Activated T-cell treated with anti-CD3 and anti-CD28 coated beads, Interleukin-2, amount 50 U/mL, for 4 hours (primary cell): Measurements from ENCODE around the gene AGT. TPM values are rescaled to one million over a fixed set of nuclear protein-coding genes. Genes with fewer than 3 reads are reported as not detected.
"Not testable (repeated sequence)": the region's sequence is repeated elsewhere in the genome, so short reads cannot be mapped to it uniquely, and the experiment has no call there.

Experiments used
- ATAC-seq, 2 donors: fragments of 200-7000 bp; cut with Tn5 transposase; one replicate each; pipeline ENCODE4 v1.10.0; 2021
- DNase-seq: peaks from one replicate; pipeline ENCODE4 v3.0.0-alpha.2; 2020
- H3K27me3 Mint-ChIP-seq: one replicate; pipeline ENCODE4 v1.8.0; 2021; ENCODE audit warnings: low read depth, mixed read lengths
- H3K36me3 Mint-ChIP-seq: one replicate; pipeline ENCODE4 v1.8.0; 2022; ENCODE audit warnings: mixed read lengths; ENCODE audit not compliant: insufficient read depth
- H3K4me1 Mint-ChIP-seq: one replicate; pipeline ENCODE4 v1.8.0; 2021; ENCODE audit warnings: low read depth, mixed read lengths
- H3K4me3 Mint-ChIP-seq: one replicate; pipeline ENCODE4 v1.8.0; 2021; ENCODE audit warnings: mild to moderate bottlenecking, moderate library complexity, mixed read lengths
- H3K9me3 Mint-ChIP-seq: one replicate; pipeline ENCODE4 v1.8.0; 2021; ENCODE audit warnings: mixed read lengths
- total RNA-seq, 3 donors: library from RNA; stranded (reverse); gene quantifications; one replicate each; pipeline ENCODE4 v1.2.1, GENCODE V29; 2021

Gene AGT
- total RNA-seq, 3 donors from 2014 or later: 0.66 to 0.79 (median 0.68) TPM

DNA sequence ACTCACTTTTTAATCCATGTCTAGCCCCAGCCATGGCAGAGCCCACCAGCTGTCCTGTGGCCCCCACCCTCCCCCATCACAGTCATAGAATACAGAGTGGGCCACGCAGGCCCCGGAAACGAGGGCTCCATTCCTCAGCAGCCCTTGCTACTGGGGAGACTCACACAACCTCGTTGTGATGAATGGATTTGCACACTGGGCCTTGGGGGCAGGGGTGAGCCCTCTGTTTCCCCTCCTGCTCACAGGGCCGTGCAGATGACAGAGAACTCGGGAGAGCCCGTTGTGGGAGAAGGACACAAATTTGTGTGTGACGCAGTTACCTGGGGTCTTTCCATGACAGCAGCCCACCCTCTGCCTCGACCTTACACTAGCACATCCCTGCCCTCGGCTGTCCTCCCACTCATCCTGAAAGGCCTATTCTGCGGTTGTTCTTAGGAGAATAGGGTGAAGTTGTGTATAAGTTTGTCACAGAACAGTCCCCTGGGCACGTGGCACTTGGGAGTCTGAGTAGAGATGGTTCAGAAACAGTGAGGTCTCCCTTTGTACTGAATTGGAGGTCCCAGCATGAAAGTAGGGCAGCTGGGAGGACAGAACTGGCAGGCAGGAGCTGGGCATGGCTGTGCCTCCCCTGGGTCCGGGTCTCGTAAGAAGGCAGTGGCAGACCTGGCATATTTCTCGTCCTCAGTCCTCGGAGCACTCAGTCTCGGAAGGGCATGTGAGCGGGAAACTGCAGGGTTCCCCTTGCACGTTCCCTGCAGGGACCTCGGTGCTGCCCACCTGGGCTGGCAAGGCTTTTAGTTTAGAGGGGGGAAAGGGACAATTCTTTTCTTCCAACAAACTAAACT is 6.8 kb downstream of the AGT start:
- Mint-ChIP-seq H3K36me3 (no peaks in the 10 kb centered on the region), H3K9me3 (no peaks in the 10 kb centered on the region), H3K4me1 (no peaks in the 10 kb centered on the region), H3K4me3 (no peak overlapping the region), H3K27me3 (peaks cover 6% of the 10 kb centered on the region)
- no peak for ATAC-seq
- DNase-seq: no peak

- ATAC-seq (no peak), DNase-seq (no peak)
- Mint-ChIP-seq H3K4me1 (no peaks in the 10 kb centered on the region), H3K4me3 (no peak overlapping the region), H3K36me3 (no peaks in the 10 kb centered on the region), H3K27me3 (peaks cover 6% of the 10 kb centered on the region), H3K9me3 (no peaks in the 10 kb centered on the region)
Measured at GRCh38 chr1:230706020-230706699, 7.8 kb downstream of the AGT start.

- Mint-ChIP-seq H3K36me3 (no peaks in the 10 kb centered on the region), H3K4me3 (no peak overlapping the region), H3K27me3 (peaks cover 6% of the 10 kb centered on the region), H3K4me1 (no peaks in the 10 kb centered on the region), H3K9me3 (no peaks in the 10 kb centered on the region)
- DNase-seq (no peak), ATAC-seq (no peak)
Measured at GRCh38 chr1:230705289-230706019, 8.5 kb downstream of the AGT start.

- no peak for DNase-seq
Measured at GRCh38 chr1:230704830-230705229, 9.1 kb downstream of the AGT start.

GRCh38 chr1:230703679-230704385 is 10.1 kb downstream of the AGT start:
- ATAC-seq: no peak
- no peak for DNase-seq
- H3K4me1 Mint-ChIP-seq: no peaks in the 10 kb centered on the region
- H3K27me3 Mint-ChIP-seq: peaks cover 4% of the 10 kb centered on the region
- H3K4me3 Mint-ChIP-seq: no peak overlapping the region
- H3K9me3 Mint-ChIP-seq: no peaks in the 10 kb centered on the region
- H3K36me3 Mint-ChIP-seq: no peaks in the 10 kb centered on the region

More at GRCh38 chr1:230704830-230705229, 9.1 kb downstream of the AGT start:
- no peaks in the 10 kb centered on the region for H3K9me3 Mint-ChIP-seq
- no peaks in the 10 kb centered on the region for H3K4me1 Mint-ChIP-seq
- ATAC-seq: no peak
- H3K36me3 Mint-ChIP-seq: no peaks in the 10 kb centered on the region
- H3K4me3 Mint-ChIP-seq: no peak overlapping the region
- H3K27me3 Mint-ChIP-seq: peaks cover 6% of the 10 kb centered on the region

- DNase-seq (no peak), ATAC-seq (no peak)
- Mint-ChIP-seq H3K27me3 (peaks cover 2% of the 10 kb centered on the region), H3K9me3 (no peaks in the 10 kb centered on the region), H3K36me3 (no peaks in the 10 kb centered on the region), H3K4me3 (no peak overlapping the region), H3K4me1 (no peaks in the 10 kb centered on the region)
Measured at GRCh38 chr1:230702934-230703678, 10.8 kb downstream of the AGT start.

DNA sequence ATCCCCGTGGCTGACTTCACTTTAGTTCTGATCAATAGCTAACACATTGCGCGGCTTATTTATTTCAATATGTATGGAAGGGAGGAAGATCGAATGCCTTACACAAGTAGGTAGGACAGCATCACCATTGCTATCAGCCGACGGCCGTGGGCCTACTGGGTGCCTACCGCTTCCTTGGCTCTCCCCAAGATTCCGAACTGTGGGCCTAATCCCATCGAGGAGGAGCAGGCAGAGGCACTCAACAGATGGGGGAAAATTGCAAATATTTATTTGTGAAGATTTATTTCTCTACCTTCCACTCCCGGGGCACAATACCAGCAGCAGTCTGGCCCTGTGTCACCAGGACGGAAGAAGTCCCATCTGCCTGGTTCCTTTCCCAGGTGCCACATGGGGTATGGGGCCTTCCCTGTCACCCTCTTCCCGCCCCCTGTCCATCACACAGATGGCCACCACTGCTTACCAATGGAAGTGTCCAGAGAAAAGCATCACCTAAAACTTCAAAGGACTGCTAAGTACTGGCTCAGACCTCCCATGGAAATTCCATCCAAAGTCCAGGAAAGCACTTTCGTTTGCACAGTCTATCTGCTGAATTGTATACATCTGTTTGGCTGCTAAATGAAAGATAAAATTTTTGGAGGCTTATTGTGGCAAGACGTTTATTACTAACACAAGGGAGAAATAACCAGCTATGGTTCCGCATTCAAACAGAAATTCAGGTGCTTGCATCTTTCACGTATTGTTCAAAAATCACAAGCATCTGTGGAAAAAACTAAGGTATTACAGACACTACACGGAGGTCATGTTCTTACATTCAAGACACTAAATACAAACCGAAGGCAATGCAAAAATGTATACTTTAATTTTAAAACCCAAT is 11.8 kb downstream of the AGT start:
- Mint-ChIP-seq H3K9me3 (no peaks in the 10 kb centered on the region), H3K4me3 (no peak overlapping the region), H3K27me3 (peaks cover 2% of the 10 kb centered on the region), H3K36me3 (no peaks in the 10 kb centered on the region), H3K4me1 (no peaks in the 10 kb centered on the region)
- DNase-seq: no peak
- ATAC-seq: no peak

GRCh38 chr1:230701434-230701833 is 12.5 kb downstream of the AGT start:
- Mint-ChIP-seq H3K36me3 (no peaks in the 10 kb centered on the region), H3K27me3 (peaks cover 2% of the 10 kb centered on the region), H3K9me3 (no peaks in the 10 kb centered on the region), H3K4me1 (no peaks in the 10 kb centered on the region), H3K4me3 (no peak overlapping the region)
- DNase-seq (no peak), ATAC-seq (no peak)

GRCh38 chr1:230700132-230700531 is 13.8 kb downstream of the AGT start:
- ATAC-seq (no peak), DNase-seq (no peak)
- Mint-ChIP-seq H3K9me3 (no peaks in the 10 kb centered on the region), H3K4me3 (no peak overlapping the region), H3K27me3 (peaks cover 2% of the 10 kb centered on the region), H3K4me1 (no peaks in the 10 kb centered on the region), H3K36me3 (no peaks in the 10 kb centered on the region)

- Mint-ChIP-seq H3K4me1 (no peaks in the 10 kb centered on the region), H3K9me3 (no peaks in the 10 kb centered on the region), H3K36me3 (no peaks in the 10 kb centered on the region), H3K27me3 (peaks cover 2% of the 10 kb centered on the region), H3K4me3 (no peak overlapping the region)
- no peak for ATAC-seq
- no peak for DNase-seq
Measured at GRCh38 chr1:230699716-230700115, 14.2 kb downstream of the AGT start.

DNA sequence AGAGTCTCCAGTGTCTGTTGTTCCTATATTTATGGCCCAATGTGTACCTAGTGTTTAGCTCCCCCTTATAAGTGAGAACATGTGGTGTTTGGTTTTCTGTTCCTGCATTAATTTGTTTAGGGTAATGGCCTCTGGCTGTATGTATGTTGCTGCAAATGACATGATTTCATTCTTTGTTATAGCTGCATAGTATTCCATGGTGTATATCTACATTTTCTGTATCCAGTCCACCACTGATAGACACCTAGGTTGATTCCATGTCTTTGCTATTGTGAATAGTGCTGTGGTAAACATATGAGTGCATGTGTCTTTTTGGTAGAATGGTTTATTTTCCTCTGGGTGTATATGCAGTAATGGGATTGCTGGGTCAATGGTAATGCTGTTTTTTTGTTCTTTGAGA is 15.0 kb downstream of the AGT start:
- not testable (repeated sequence) for DNase-seq, H3K36me3 Mint-ChIP-seq, H3K27me3 Mint-ChIP-seq, H3K9me3 Mint-ChIP-seq, H3K4me1 Mint-ChIP-seq, ATAC-seq, H3K4me3 Mint-ChIP-seq

GRCh38 chr1:230698130-230698529 is 15.8 kb downstream of the AGT start:
- H3K27me3 Mint-ChIP-seq: peaks cover 2% of the 10 kb centered on the region
- no peaks in the 10 kb centered on the region for H3K4me1 Mint-ChIP-seq
- H3K4me3 Mint-ChIP-seq: no peak overlapping the region
- DNase-seq (no peak), ATAC-seq (no peak)
- no peaks in the 10 kb centered on the region for H3K9me3 Mint-ChIP-seq
- H3K36me3 Mint-ChIP-seq: peaks cover 5% of the 10 kb centered on the region
